Stimulated activated CD4-positive, alpha-beta T cell treated with anti-CD3 and anti-CD28 coated beads, TNF-alpha, amount 100 ng/mL, for 24 hours (primary cell): ENCODE results near the gene TECPR2.

Experiments used
- DNase-seq, 3 experiments: peaks; one replicate each; pipeline ENCODE4 v3.0.0-alpha.2; 2020; ENCODE audit warnings: low read depth in 3 of 3

Gene TECPR2

DNA sequence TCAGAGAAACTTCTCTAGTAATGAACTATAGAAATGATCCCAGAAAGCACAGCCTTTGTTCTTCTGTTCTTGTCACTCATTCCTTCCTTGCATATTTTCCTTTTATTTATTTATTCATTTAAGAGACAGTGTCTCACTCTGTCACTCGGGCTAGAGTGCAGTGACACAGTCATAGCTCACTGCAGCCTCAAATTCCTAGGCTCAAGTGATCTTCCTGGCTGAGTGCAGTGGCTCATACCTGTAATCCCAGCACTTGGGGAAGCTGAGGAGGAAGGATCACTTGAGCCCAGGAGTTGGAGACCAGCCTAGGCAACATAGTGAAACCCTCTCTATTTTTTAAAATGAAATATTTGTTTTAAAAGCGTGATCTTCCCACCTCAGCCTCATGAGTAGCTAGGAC lies 11.5 kb downstream of the TECPR2 start:
- DNase-seq, result no peak

DNA sequence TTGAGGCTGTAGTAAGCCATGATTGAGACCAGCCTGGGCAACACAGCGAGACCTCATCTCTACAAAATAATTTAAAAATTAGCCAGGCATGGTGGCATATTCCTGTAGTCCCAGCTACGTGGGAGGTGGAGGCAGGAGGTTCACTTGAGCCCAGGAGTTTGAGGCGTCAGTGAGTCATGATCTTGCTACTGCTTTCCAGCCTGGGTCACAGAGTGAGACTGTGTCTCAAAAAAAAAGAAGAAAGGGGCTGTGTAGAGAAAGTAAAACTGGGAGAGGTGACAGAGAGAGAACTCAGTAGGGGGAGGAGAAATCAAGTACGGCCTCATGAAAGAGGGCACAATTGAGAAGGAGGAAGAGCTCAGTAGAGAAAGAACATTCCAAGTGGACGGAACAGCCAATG lies 12.4 kb downstream of the TECPR2 start:
- no peak for DNase-seq

DNA sequence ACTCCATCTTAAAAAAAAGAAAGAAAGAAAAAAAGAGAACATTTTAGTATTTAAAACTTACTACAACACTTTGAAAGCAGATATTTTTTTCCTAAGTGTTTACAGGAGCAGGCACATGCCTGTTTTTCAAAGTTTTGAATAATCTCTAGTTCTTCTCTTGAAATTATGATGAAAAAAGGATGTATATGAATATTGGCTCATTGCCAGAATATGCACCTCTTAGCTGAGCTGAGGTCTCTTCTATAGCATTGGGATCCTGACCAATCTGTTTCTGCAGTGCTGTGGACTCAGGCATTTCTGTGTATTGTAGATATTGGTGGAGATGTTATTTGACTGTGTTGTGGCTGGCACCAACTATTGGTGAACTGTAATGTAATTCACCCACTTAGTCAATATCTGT lies 15.0 kb downstream of the TECPR2 start:
- no peak for DNase-seq

DNA sequence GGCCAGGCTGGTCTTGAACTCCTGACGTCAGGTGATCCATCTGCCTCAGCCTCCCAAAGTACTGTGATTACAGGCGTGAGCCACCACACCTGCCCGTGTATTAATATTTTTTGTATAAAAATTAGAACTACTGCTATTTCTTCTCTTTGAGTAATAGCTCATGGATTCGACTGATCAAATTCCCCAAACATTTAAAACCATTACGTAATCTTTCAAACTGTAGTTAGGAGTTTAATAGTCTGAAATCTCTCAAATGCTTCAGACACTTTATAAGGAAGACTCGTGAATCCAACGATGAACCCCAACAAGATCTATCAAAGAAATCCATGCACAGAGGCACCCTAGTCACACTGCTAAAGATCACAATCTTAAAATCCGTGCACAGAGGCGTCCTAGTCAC lies 16.1 kb downstream of the TECPR2 start:
- no peak for DNase-seq

DNA sequence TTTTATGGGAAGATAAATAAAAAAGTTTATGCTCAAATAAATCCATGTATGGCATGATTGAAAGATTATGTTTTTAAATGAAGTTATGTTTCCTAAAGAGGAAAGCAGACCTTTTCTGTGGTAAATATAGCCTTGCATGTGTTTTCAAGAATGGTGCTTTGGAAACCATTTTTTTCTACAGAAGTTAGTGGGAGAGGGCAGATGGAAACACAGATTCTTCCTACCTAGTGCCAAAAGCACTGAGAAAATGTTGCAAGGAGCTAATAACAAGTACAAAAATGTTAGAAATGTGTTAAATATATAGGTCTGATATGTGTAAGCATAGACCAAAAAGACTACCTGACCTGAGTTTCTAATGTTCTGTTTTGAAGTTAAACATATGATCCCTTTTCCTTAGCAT lies 24.3 kb downstream of the TECPR2 start:
- no peak for DNase-seq

DNA sequence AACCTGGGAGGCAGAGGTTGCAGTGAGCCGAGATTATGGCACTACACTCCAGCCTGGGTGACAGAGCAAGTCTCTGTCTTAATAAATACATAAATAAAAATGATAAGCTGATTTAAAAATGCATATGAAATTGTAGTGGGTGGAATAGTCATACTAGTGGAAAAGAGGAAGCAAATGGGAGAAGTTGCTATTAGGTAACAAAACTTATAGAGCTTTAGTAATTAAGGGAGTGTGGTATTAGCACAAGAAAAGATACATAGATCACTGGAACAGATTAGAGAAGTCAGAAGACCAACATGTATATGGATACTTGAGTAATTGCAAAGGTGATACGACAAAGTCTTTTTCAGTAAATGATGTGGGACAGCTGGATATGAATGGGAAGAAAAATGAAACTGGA lies 26.5 kb downstream of the TECPR2 start:
- DNase-seq, result no peak

DNA sequence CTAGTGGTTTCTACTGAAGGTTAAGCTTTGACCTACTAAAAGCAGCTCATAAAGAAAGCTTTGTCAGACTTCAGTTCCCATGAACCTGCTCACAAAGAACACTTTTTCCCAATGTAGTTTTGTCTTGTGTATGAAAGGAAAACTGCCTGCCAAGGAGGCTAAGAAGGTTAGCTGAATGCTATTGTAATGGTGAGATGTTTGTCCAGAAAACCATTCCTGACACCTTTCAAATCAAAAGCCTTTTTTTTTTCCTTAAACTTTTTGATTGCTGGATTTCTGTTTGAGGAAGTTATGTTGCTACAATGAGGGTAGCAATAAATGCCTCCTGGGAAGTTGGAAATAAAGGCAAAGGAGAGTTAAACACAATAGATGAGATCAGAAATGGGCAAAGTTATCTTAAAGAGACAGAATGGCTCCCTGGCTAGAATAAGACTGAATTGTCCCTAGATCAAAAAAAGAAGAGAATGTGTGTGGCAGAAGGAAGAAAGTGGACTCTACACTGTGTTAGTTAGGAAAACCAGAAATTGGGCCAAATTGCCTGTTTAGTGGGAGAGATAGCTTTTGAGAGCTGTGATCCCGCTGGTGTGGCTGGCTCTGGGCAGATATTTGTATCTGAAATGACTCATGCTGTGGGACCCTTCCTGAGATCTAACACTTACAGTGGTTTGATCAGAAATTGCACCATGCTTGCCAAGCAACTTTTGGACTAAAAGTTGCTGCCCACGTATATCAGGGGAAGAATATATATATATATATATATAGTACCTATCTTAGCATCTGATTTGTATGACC lies 27.5 kb downstream of the TECPR2 start:
- no peak for DNase-seq

DNA sequence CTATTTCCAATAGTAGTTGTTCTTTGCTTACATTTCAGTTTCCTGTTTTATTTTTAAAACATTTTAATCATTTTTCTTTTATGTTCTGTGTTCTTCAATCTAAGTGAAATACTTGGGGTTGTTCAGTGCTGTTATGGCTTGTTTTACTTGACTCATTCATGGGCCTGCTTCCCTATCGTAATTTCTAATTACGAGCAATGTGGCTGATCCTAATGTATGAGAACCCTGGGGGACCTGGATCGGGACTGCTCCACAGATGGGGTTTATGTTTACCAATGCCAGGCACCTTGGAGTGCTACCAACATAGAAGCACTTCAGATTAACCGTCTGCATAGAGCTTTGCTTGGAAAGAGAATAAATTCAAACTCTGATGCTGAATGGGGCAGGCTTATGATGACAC lies 29.8 kb downstream of the TECPR2 start:
- DNase-seq, result no peak

DNA sequence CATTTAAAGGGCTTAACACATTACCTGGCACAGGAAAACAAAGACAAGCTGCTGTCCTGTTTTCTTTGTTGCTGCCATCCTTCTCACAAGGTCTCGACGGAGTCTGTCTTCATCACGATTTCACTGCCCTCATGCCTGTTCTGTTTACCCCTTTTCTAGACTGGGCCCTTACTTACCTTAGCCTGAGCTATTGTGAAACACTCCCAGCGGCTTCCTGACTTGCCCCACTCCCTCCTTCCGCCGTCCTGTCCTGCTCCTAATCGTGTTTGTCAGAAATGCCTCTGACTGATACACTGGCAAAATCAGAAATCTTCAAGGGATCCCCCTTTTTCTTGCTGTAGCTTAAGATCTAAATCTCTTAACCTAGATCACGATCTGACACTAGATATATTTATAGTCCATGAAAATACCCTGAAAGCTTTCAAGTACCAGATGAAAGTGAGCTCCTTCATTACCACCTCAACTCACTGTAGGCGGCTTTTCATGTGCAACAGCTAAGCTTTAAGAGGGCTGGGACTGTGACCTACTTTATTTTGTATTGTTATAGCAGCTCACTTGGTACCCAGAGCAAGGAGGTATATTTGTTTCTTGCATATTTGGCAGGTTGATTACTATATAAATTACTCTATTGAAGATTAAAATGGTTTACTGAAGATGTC lies 32.1 kb downstream of the TECPR2 start:
- DNase-seq, result no peak

DNA sequence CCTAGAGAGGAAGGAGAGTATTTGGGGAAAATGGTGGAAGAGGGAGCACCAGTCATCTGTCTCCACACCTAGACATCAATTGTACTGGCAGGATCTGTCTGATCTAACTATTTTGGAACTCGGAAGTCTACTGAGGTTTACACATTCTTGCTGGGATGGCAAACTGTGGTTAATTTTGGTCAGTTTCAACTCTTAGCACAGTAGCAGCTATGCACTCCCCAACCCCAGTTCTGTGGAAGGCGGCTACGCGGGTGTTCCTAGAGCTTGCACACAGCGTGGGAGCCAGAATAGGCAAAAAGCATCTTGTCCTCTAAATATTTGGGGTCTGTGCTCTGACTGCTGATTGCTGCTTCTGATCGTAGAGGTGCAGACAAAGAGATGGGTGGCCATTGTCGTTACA lies 33.8 kb downstream of the TECPR2 start:
- DNase-seq, result no peak

DNA sequence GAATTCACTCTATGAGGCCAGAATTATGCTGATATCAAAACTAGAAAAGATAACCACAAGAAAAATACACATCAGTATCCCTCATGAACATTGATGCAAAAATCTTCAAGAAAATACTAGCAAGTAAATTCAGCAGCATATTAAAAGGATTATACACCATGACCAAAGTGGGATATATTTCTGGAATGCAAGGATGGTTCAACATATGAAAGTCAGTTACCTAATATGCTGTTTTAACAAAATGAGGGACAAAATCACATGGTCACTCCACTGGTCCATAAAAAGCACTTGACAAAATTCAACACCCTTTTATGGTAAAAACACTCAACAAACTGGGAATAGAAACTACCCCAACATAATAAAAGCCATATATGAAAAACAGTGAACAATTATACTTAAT lies 40.3 kb downstream of the TECPR2 start:
- DNase-seq, result no peak

DNA sequence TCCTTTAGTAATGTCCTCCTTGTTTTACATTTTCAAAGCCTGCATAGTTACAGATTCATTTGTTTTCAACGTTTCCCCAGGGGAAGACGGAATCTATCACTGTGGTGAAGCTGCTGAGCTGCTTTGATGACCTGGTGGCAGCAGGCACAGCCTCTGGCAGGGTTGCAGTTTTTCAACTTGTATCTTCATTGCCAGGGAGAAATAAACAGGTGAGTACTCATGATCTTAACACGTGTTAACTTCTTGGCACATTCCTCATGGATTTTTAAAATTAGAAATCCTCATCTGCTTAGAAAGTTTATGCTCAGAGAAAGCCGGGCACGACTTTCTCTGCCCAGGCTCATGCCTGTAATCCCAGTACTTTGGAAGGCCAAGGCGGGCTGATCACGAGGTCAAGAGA lies 44.5 kb downstream of the TECPR2 start:
- no peak for DNase-seq

DNA sequence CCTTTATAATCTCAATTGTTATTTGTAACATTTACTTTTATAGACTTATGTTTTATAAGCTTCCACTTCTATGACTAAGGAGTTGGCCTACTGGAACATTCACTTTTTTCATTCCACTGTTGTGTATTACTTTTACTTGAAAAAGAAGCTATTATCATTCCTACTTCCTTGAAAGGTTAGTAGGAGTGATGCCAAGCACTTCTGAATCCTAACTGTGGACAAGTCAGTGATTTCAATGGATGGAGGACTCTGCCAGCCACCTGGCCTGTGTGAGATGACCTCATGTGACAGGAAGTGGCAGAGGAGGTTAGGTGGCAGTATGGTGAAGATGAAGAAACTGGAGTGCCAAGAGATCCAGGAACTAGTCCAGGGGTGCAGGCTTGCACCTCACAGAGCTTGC lies 46.0 kb downstream of the TECPR2 start:
- DNase-seq, result no peak

DNA sequence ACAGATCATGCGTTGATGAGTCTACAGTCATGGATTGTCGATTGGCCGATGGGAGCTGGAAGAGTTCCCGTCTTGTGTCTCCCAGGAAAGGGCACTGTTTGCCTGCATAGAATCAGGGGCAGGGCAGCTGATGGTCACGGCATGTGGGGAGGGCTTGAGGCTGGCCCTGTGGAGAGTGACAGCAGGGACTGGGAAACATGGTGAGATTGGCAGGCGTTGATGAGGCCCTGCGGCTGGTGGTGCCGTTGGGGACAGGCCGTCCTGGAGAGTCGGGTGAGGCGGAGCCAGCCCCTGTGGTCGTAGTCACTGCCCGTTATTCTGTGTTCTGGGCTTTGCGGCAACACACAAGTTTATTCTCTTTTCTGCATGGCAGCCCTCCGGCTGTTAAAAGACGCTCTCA lies 52.9 kb downstream of the TECPR2 start:
- no peak for DNase-seq

DNA sequence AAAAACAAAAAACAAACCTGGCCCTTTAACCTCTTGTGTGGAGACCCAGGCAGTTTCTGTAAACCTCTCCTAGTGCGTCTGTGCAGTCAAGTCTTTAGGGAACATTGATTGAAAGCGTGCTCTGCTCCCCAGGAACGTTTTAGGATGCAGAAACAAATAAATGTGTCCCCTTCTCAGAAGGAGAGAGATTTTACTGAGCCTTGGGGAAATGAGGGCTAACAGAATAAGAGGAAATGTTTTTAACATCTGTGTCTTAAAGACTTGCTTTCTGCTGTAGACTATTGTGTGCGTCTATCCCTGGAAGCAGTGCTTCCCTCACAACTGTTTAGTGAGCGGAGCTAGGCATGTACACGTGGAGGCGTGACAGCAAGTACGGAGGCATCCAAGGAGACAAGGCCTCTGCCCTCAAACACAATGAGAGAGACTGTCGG lies 54.3 kb downstream of the TECPR2 start:
- DNase-seq, result no peak

DNA sequence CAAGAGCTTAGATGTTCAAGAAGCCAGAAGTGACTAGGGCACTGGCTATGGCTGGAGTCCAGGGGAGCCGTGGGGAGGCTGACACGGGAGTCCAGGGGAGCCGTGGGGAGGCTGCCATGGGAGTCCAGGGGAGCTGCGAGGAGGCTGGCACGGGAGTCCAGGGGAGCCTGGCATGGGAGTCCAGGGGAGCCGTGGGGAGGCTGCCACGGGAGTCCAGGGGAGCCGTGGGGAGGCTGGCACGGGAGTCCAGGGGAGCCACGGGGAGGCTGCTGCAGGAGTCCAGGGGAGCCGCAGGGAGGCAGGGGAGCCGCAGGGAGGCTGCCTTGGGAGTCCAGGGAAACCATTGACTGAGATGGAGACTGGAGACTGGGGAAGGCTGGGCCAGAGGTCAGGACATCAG lies 54.9 kb downstream of the TECPR2 start:
- no peak for DNase-seq

DNA sequence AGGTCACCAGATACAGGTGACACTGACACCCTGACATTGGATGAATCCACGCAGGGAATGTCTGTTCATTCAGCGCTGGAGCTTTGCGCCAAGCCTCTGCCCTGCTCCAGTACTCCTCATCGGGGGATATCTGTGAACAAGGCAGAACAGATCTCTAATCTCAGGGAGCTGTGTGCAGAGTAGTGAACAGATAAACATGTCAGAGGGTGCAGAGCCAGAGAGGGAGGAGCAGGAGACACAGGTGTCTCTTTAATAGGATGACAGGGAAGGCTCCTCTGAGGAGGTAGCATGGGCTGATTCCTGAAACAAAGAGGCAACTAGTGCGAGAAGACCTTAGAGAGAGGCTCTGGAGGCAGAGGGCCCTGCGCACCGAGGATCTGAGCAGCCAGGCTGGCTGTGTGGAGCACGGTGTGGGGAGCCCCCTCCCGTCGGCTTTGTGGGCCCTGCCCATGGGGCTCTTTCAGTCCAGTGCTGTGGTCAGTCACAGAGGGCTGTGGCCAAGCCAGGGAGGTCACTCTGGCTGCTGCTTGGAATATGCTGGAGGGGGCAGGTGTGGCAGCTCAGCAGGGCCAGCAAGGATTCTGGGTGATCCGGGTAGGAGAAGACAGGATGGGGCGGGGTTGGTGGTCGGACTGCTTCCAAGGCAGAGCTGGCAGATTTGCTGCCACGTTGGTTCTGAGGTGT lies 55.6 kb downstream of the TECPR2 start:
- no peak for DNase-seq

DNA sequence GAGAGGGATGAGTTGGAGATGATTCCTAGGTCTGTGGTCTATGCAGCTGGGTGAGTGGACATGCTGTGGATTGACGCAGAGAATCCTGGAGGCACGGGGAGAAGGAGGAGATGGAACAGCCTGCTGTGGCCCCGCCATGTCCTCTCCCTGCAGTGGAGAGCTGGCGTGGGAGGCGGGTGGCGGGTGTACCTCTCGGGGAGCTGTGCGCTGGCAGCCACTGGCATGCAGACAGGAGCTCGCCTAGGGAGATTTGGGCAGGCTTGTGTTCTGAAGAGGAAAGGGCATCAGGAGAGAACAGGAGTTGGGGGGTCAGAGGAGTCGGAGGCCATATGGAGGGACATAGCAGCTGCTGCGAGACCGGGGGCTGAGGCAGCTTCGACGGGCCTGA lies 56.1 kb downstream of the TECPR2 start:
- DNase-seq, result no peak

DNA sequence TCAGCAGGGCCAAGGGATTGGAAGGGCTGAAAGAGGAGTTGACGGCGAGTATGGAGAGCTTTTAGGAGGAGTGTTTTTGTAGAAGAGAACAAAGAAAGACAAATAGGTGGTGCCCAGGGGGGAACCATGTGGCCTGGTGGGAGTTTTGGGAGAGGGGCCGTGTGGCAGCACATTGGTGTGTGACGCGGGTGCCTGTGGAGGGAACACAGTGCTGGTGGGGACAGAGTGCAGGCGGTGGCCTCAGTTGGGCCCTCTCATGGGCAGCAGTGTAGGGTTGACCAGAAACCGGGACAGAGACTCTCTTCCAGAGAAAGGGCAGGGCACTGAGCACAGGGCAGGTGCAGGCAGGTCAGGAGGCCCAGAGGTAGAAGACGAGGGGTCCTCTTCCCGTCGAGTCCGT lies 56.5 kb downstream of the TECPR2 start:
- DNase-seq, result no peak

DNA sequence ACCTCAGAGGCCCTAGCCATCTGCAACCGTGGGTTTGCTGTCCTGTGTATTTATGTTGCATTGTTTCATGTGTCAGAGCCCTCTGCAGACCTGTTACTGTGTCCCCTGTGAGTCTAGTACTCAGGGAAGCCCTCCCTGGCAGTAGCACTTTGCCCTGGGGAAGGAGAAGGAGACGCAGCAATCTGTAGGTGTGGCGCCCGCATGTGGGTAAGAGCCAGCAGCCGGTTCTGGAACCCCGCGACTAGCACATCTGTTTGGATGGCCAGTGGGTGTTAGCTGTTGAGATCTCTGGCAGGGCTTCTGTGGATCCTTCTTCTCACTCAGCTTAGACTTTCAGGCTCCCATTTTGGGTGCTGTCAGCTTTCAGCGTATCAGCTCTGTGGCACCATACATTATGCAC lies 57.0 kb downstream of the TECPR2 start:
- DNase-seq, result no peak

DNA sequence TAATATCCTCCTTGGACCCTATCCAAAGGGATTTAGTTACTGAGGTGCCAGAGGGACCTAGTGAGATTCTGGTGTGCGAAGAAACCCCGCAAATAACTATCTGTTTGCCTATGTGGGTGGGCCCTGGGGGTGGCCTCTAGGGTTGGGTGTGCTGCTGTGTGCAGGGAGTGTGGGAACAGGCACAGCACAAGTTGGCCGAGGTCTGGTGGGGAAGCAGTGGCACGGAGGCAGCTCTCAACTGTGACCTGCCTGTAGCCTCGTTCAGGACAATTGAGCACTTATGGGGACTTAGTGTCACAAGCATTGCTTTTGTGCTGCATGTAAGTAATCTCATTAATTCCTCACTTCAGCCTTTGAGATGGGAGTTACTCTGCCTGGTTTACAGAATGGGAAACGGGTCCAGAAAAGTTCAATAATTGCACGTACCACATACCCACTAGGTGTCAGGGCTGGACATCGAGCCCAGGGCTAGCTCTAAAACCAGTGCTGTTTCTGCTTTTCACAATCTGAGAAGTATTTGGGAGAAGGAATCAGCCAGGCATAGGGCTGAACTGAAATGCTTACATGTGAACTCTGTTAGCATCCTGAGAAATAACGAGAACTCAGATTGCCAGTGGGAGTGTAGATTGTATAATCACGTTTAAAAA lies 58.8 kb downstream of the TECPR2 start:
- no peak for DNase-seq

DNA sequence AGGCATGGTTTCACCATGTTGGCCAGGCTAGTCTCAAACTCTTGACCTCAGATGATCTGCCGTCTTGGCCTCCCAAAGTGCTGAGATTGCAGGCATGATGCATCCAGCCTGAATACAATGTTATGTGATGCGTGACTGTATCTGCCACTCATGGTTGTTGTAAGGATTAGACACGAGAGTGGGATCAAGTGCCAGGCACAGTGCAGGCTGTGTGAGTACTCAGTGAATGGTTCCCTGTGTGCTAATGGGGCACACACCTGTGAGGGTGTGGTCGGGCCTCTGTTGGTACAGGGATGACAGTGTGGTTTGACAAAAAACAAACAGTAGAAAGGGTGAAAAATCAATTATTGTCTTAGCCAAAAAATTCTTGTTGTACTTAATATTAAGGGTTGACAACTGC lies 61.8 kb downstream of the TECPR2 start:
- DNase-seq, result no peak

DNA sequence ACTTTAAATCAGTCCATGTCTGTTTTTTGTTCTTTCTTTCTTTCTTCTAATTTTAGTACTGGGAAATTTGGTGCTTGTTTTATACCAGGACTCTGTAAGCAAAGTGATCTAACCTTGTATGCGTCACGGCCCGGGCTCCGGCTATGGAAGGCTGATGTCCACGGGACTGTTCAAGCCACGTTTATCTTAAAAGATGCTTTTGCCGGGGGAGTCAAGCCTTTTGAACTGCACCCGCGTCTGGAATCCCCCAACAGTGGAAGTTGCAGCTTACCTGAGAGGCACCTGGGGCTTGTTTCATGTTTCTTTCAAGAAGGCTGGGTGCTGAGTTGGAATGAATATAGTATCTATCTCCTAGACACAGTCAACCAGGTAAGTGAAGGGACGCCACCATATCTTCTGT lies 62.2 kb downstream of the TECPR2 start:
- DNase-seq, result no peak
